H1 (cell line): ENCODE data around the gene SSR1.

ENCODE experiments used
- CHD1 ChIP-seq: IDR thresholded peaks from 2 replicates; pipeline ENCODE4 v1.6.1; 2012; ENCODE audit warnings: low read depth, low read length, improper control_type of control experiment
- CTCF ChIP-seq, 3 experiments: IDR thresholded peaks; 1 replicate in 2 of 3; 2 replicates in 1 of 3; pipeline versions ENCODE4 v1.5.1 to v1.6.1; 2011; ENCODE audit warnings: low read length in 3 of 3, mild to moderate bottlenecking in 3 of 3, inconsistent platforms in 2 of 3, low read depth in 1 of 3, moderate library complexity in 1 of 3; ENCODE audit not compliant: insufficient read depth in 1 of 3; ENCODE audit errors: control extremely low read depth in 1 of 3
- KDM4A ChIP-seq: IDR thresholded peaks from one replicate; pipeline ENCODE4 v1.7.1; 2012; ENCODE audit warnings: low read depth, mild to moderate bottlenecking, moderate library complexity, low read length, inconsistent platforms; ENCODE audit not compliant: severe bottlenecking
- RXRA ChIP-seq: IDR thresholded peaks from 2 replicates; pipeline ENCODE4 v1.6.1; 2011; ENCODE audit warnings: low read depth, mild to moderate bottlenecking, low read length, moderate library complexity; ENCODE audit not compliant: insufficient read depth
- SIN3A ChIP-seq, 2 experiments: IDR thresholded peaks in 1 of 2; conservative IDR thresholded peaks in 1 of 2; 2 replicates each; pipeline ENCODE4 v1.6.1; 2011 to 2012; ENCODE audit warnings: low read length in 2 of 2, improper control_type of control experiment in 1 of 2, low read depth in 1 of 2, mild to moderate bottlenecking in 1 of 2

GRCh38 chr6:7245668-7246393, 67.2 kb downstream of the SSR1 start:
- no peak for TF ChIP-seq KDM4A
- TF ChIP-seq CHD1: no peak
- TF ChIP-seq CTCF (IDR thresholded peaks at IDR 0.05; ENCODE audit: control extremely low read depth in 1 of 3, insufficient read depth in 1 of 3, low read depth in 1 of 3, low read length in 3 of 3): no peak
- TF ChIP-seq SIN3A (conservative IDR thresholded peaks at IDR 0.05 in 1 of 2, IDR thresholded peaks at IDR 0.05 in 1 of 2; ENCODE audit: low read depth in 1 of 2, low read length in 2 of 2): no peak
- no peak for TF ChIP-seq RXRA
